H9 (cell line): Measurements from ENCODE around the gene GALNT17. TPM values are rescaled to one million over a fixed set of nuclear protein-coding genes. Genes with fewer than 3 reads are reported as not detected.

Experiments used
- DNase-seq: peaks from one replicate; pipeline ENCODE4 v3.0.0-alpha.2; 2017
- H2AFZ ChIP-seq: one replicate; pipeline ENCODE4 v1.6.1; 2013; ENCODE audit warnings: mild to moderate bottlenecking, low read length, control low read depth, moderate library complexity
- H2AK5ac ChIP-seq: 2 replicates; pipeline ENCODE4 v1.6.1; 2013; ENCODE audit warnings: low read length, control low read depth, mixed read lengths; ENCODE audit not compliant: insufficient read length
- H2BK120ac ChIP-seq: one replicate; pipeline ENCODE4 v1.6.1; 2013; ENCODE audit warnings: low read depth, mild to moderate bottlenecking, low read length, control low read depth, inconsistent platforms; ENCODE audit not compliant: poor library complexity, severe bottlenecking
- H2BK12ac ChIP-seq: 2 replicates; pipeline ENCODE4 v1.6.1; 2013; ENCODE audit warnings: low read length, control low read depth, mixed read lengths, low read depth; ENCODE audit not compliant: insufficient read length
- H2BK15ac ChIP-seq: 2 replicates; pipeline ENCODE4 v1.6.1; 2013; ENCODE audit warnings: low read depth, low read length, control low read depth
- H2BK20ac ChIP-seq: one replicate; pipeline ENCODE4 v1.6.1; 2013; ENCODE audit warnings: low read depth, mild to moderate bottlenecking, low read length, control low read depth, inconsistent platforms; ENCODE audit not compliant: poor library complexity, severe bottlenecking
- H2BK5ac ChIP-seq: 2 replicates; pipeline ENCODE4 v1.6.1; 2013; ENCODE audit warnings: low read length, control low read depth, mixed read lengths; ENCODE audit not compliant: insufficient read length
- H3K14ac ChIP-seq: 2 replicates; pipeline ENCODE4 v1.6.1; 2013; ENCODE audit warnings: low read length, control low read depth; ENCODE audit not compliant: insufficient read depth
- H3K18ac ChIP-seq: 2 replicates; pipeline ENCODE4 v1.6.1; 2013; ENCODE audit warnings: low read depth, mild to moderate bottlenecking, mixed read lengths, low read length, control low read depth; ENCODE audit not compliant: insufficient read length
- H3K23ac ChIP-seq: 2 replicates; pipeline ENCODE4 v1.6.1; 2013; ENCODE audit warnings: low read length, control low read depth, mixed read lengths, low read depth; ENCODE audit not compliant: insufficient read length
- H3K23me2 ChIP-seq: 2 replicates; pipeline ENCODE4 v1.6.1; 2013; ENCODE audit warnings: low read depth, mild to moderate bottlenecking, mixed read lengths, low read length, control low read depth; ENCODE audit not compliant: insufficient read length, poor library complexity, severe bottlenecking
- H3K27ac ChIP-seq: 2 replicates; pipeline ENCODE4 v1.5.1; 2013; ENCODE audit warnings: low read length, control low read depth, mixed read lengths, low read depth; ENCODE audit not compliant: insufficient read length
- H3K27me3 ChIP-seq: 2 replicates; pipeline ENCODE4 v1.6.1; 2013; ENCODE audit warnings: low read length, control low read depth, inconsistent platforms; ENCODE audit not compliant: insufficient read depth
- H3K4ac ChIP-seq: 2 replicates; pipeline ENCODE4 v1.6.1; 2013; ENCODE audit warnings: low read depth, mild to moderate bottlenecking, control low read depth, inconsistent platforms, low read length, moderate library complexity
- H3K4me1 ChIP-seq: 2 replicates; pipeline ENCODE4 v1.6.1; 2013; ENCODE audit warnings: low read length, control low read depth, inconsistent platforms; ENCODE audit not compliant: insufficient read depth
- H3K4me2 ChIP-seq: 2 replicates; pipeline ENCODE4 v1.6.1; 2013; ENCODE audit warnings: low read length, control low read depth, mixed read lengths; ENCODE audit not compliant: insufficient read length, insufficient read depth
- H3K56ac ChIP-seq: 2 replicates; pipeline ENCODE4 v1.6.1; 2013; ENCODE audit warnings: low read depth, mild to moderate bottlenecking, mixed read lengths, low read length, control low read depth; ENCODE audit not compliant: insufficient read length
- H3K79me1 ChIP-seq: 2 replicates; pipeline ENCODE4 v1.6.1; 2013; ENCODE audit warnings: low read depth, mild to moderate bottlenecking, moderate library complexity, low read length, control low read depth, inconsistent platforms; ENCODE audit not compliant: insufficient read depth, poor library complexity, severe bottlenecking
- H3K79me2 ChIP-seq: 2 replicates; pipeline ENCODE4 v1.6.1; 2013; ENCODE audit warnings: low read length, control low read depth, inconsistent platforms; ENCODE audit not compliant: insufficient read depth
- H3K9ac ChIP-seq: 2 replicates; pipeline ENCODE4 v1.6.1; 2013; ENCODE audit warnings: low read length, control low read depth, mixed read lengths; ENCODE audit not compliant: insufficient read length; ENCODE audit errors: extremely low read depth
- H3K9me3 ChIP-seq: one replicate; pipeline ENCODE4 v1.6.1; 2013; ENCODE audit warnings: low read depth, low read length, inconsistent platforms; ENCODE audit not compliant: control insufficient read depth
- H3T11ph ChIP-seq: one replicate; pipeline ENCODE4 v1.6.1; 2013; ENCODE audit warnings: mild to moderate bottlenecking, low read length, control low read depth, inconsistent platforms
- H4K20me1 ChIP-seq: one replicate; pipeline ENCODE4 v1.6.1; 2013; ENCODE audit not compliant: control insufficient read depth, insufficient read length, insufficient read depth
- H4K5ac ChIP-seq: 2 replicates; pipeline ENCODE4 v1.6.1; 2013; ENCODE audit warnings: low read depth, mild to moderate bottlenecking, mixed read lengths, low read length, control low read depth; ENCODE audit not compliant: insufficient read length
- H4K8ac ChIP-seq: replicated peaks from 2 replicates; pipeline ENCODE4 v1.6.1; 2013; ENCODE audit warnings: low read length, control low read depth, mixed read lengths, low read depth; ENCODE audit not compliant: insufficient read length
- H4K91ac ChIP-seq: 2 replicates; pipeline ENCODE4 v1.6.1; 2013; ENCODE audit warnings: low read depth, mild to moderate bottlenecking, moderate library complexity, mixed read lengths, low read length, control low read depth; ENCODE audit not compliant: insufficient read length
- H3K27ac Mint-ChIP-seq, 3 experiments: 2 replicates in 2 of 3; 3 replicates in 1 of 3; pipeline ENCODE4 v1.8.0; 2020 to 2021; ENCODE audit warnings: mixed read lengths in 3 of 3, mild to moderate bottlenecking in 1 of 3, moderate library complexity in 1 of 3
- H3K27me3 Mint-ChIP-seq: 2 replicates; pipeline ENCODE4 v1.8.0; 2021; ENCODE audit warnings: low read depth, mild to moderate bottlenecking, moderate library complexity, mixed read lengths
- H3K36me3 Mint-ChIP-seq, 3 experiments: 2 replicates in 2 of 3; 3 replicates in 1 of 3; pipeline ENCODE4 v1.8.0; 2020 to 2021; ENCODE audit warnings: low read depth in 3 of 3, mixed read lengths in 3 of 3; ENCODE audit not compliant: insufficient read depth in 1 of 3
- H3K4me1 Mint-ChIP-seq, 2 experiments: 2 replicates each; pipeline ENCODE4 v1.8.0; 2020; ENCODE audit warnings: mixed read lengths in 2 of 2
- H3K4me3 Mint-ChIP-seq, 2 experiments: 2 replicates in 1 of 2; 3 replicates in 1 of 2; pipeline ENCODE4 v1.8.0; 2020 to 2021; ENCODE audit warnings: mild to moderate bottlenecking in 2 of 2, mixed read lengths in 2 of 2, moderate library complexity in 1 of 2
- H3K9me3 Mint-ChIP-seq, 2 experiments: 2 replicates in 1 of 2; 3 replicates in 1 of 2; pipeline ENCODE4 v1.8.0; 2020; ENCODE audit warnings: mild to moderate bottlenecking in 2 of 2, mixed read lengths in 2 of 2, moderate library complexity in 1 of 2
- WGBS: extraction: QIAGEN DNeasy Blood & Tissue Kit; methylation state at CpG from one replicate; pipeline ENCODE4 v1.1.7; 2013; ENCODE audit warnings: missing lambda C conversion rate, low lambda C conversion rate, mixed read lengths; ENCODE audit not compliant: insufficient read length; ENCODE audit errors: extremely low coverage; 5-methylcytosine and 5-hydroxymethylcytosine counted together
- total RNA-seq: library from RNA; stranded (reverse); gene quantifications from 2 replicates; pipeline ENCODE4 v1.2.1, GENCODE V29; 2021
- TF ChIP-seq, protein P1 (sequence below): fragments of 200-600 bp; sonication (generic); conservative IDR thresholded peaks from 3 replicates; pipeline ENCODE4 v1.8.0; 2021; ENCODE audit warnings: antibody characterized with exemption, mild to moderate bottlenecking

GALNT17 gene
- total RNA-seq, 1 experiment from 2014 or later, result 43.2 TPM

DNA sequence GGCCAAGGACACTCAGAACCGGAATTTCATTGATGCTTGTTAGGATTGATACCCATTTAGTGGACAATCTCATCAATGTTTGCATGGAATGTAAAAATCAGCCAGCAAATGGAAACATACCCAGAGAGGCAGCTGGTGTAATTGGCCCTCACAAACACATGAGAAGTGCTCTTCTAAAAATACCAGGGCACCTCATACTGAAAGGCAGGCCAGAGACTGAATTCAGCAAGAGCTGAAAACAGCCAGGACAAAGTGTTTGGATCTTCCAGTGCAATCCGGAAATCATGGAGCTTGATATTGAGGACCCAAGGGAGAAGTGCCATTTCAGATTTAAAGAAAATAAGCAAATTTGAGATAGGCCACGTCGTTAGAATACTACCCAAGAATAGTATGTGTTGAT, 498.6 kb downstream of the GALNT17 start:
- Histone ChIP-seq H3K27me3 (no peaks in the 10 kb centered on the region), H3K23ac (no peak overlapping the region), H4K5ac (no peak overlapping the region), H3K79me2 (no peaks in the 10 kb centered on the region), H4K8ac (no peak overlapping the region), H3K14ac (no peak overlapping the region), H3K79me1 (no peaks in the 10 kb centered on the region), H3K56ac (no peak overlapping the region), H3K4me1 (peaks cover 12% of the 10 kb centered on the region), H3K4ac (no peak overlapping the region), H3K9ac (no peak overlapping the region), H3K4me2 (no peak overlapping the region), H4K91ac (no peak overlapping the region), H3T11ph (no peak overlapping the region), H2BK12ac (no peak overlapping the region), H3K23me2 (no peaks in the 10 kb centered on the region), H3K18ac (no peak overlapping the region), H2BK120ac (no peak overlapping the region), H4K20me1 (no peaks in the 10 kb centered on the region), H2AK5ac (no peak overlapping the region), H2BK15ac (no peak overlapping the region), H2AFZ (no peak overlapping the region), H2BK5ac (no peak overlapping the region), H2BK20ac (no peak overlapping the region), H3K27ac (no peak overlapping the region), H3K9me3 (no peaks in the 10 kb centered on the region)
- WGBS, result no CpG with 5 or more reads among the region's 4 CpGs
- peak overlapping the region in 1 of 3 experiments; percentile 54; a peak in 2 of 7 replicates for H3K27ac Mint-ChIP-seq
- H3K4me1 Mint-ChIP-seq, result peaks cover 26 to 29% of the 10 kb centered on the region in 2 experiments
- no peak overlapping the region for H3K4me3 Mint-ChIP-seq
- peaks cover 0 to 7% (median 2%) of the 10 kb centered on the region in 3 experiments; a peak in 5 of 7 replicates for H3K36me3 Mint-ChIP-seq
- H3K9me3 Mint-ChIP-seq, result no peaks in the 10 kb centered on the region
- TF ChIP-seq, protein P1, sequence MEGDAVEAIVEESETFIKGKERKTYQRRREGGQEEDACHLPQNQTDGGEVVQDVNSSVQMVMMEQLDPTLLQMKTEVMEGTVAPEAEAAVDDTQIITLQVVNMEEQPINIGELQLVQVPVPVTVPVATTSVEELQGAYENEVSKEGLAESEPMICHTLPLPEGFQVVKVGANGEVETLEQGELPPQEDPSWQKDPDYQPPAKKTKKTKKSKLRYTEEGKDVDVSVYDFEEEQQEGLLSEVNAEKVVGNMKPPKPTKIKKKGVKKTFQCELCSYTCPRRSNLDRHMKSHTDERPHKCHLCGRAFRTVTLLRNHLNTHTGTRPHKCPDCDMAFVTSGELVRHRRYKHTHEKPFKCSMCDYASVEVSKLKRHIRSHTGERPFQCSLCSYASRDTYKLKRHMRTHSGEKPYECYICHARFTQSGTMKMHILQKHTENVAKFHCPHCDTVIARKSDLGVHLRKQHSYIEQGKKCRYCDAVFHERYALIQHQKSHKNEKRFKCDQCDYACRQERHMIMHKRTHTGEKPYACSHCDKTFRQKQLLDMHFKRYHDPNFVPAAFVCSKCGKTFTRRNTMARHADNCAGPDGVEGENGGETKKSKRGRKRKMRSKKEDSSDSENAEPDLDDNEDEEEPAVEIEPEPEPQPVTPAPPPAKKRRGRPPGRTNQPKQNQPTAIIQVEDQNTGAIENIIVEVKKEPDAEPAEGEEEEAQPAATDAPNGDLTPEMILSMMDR, result no peak
- no peaks in the 10 kb centered on the region for H3K27me3 Mint-ChIP-seq
- DNase-seq, result no peak
